GM10248 (cell line): ENCODE results near the gene SACM1L.

ENCODE experiments used
- CTCF ChIA-PET: fragments of 300-600 bp; sonication (Branson Sonifier 250); formaldehyde crosslinking; extraction: SDS; loops from one replicate; lab custom pipeline; 2021; ENCODE audit warnings: antibody characterized with exemption; lab: Yijun Ruan, JAX
- POLR2A ChIA-PET: fragments of 350-650 bp; sonication (Branson Sonifier 250); formaldehyde crosslinking; extraction: SDS; loops from one replicate; lab custom pipeline; 2020; ENCODE audit warnings: antibody characterized with exemption; lab: Yijun Ruan, JAX
- DNase-seq: peaks from one replicate; pipeline ENCODE4 v3.0.0; 2012; ENCODE audit errors: extremely low spot score
- CTCF ChIP-seq: IDR thresholded peaks from 2 replicates; pipeline ENCODE4 v1.5.1; 2012; ENCODE audit warnings: mild to moderate bottlenecking, low read depth; ENCODE audit errors: extremely low read depth, missing control alignments, control extremely low read depth

The SACM1L gene, protein sequence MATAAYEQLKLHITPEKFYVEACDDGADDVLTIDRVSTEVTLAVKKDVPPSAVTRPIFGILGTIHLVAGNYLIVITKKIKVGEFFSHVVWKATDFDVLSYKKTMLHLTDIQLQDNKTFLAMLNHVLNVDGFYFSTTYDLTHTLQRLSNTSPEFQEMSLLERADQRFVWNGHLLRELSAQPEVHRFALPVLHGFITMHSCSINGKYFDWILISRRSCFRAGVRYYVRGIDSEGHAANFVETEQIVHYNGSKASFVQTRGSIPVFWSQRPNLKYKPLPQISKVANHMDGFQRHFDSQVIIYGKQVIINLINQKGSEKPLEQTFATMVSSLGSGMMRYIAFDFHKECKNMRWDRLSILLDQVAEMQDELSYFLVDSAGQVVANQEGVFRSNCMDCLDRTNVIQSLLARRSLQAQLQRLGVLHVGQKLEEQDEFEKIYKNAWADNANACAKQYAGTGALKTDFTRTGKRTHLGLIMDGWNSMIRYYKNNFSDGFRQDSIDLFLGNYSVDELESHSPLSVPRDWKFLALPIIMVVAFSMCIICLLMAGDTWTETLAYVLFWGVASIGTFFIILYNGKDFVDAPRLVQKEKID

DNA sequence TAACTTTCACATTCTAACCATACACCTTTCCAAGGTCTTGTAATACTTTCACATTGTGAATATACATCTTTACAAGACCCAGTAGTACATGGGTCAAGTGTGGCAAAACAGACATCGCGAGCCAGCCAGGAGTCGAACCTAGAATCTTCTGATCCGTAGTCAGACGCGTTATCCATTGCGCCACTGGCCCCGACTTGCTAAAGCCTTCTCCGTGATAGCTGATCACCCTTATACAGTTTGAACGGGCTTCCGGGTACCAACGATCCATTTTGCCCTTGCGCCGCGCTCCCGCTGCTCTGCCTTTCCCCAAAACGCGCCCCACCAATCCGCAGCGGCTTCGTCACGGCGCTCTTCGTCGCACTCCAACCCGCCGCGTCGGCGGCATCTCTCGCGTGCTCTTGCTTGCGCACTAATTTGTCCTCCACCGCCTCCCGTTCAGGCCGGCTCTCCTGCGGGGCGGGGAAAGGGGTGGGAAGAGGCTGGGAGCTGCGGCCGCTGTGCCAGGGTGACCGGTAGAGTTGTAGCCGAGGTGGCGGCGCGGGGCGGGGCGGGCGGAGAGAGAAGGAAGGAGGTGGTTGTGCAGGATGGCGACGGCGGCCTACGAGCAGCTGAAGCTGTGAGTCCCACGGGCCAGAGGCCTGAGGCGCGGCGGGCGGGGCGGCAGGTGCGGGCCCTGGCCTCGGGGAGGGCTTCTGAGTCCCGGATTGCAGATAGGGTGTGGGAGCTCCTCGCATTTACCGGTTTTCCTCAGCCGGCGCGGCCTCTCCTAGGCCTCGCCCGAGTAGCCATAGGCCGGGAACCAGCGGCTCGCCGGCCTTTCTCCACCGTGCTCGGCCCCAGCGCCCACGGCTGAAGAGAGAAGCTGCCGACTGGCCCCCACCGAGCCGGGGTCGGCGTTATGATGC, at the start of gene SACM1L:
Gene SACM1L (plus strand): TSS at position 515 of the 905 bp plus-strand sequence. CDS start 70 bp downstream, at position 585.
- TF ChIP-seq CTCF, result no peak
- POLR2A ChIA-PET, result no interaction called here
- CTCF ChIA-PET, result interaction anchor here (1.1 to 3.2 kb wide), 9 partner anchors 11 to 240 kb away, joined by 3 to 21 read pairs (median 4); no protein-coding TSS in a partner anchor
- DNase-seq, result peak; percentile 90

GRCh38 chr3:45640091-45640507, 49.1 kb upstream of the SACM1L start:
- POLR2A ChIA-PET, result interaction anchor here (0.6 kb wide), 1 partner anchor 40 kb away, joined by 3 read pairs; no protein-coding TSS in a partner anchor
- TF ChIP-seq CTCF, result no peak
- CTCF ChIA-PET, result interaction anchor here (1.4 to 6.0 kb wide), 3 partner anchors 8 to 16 kb away, joined by 3 to 31 read pairs (median 3); no protein-coding TSS in a partner anchor
- DNase-seq, result no peak

DNA sequence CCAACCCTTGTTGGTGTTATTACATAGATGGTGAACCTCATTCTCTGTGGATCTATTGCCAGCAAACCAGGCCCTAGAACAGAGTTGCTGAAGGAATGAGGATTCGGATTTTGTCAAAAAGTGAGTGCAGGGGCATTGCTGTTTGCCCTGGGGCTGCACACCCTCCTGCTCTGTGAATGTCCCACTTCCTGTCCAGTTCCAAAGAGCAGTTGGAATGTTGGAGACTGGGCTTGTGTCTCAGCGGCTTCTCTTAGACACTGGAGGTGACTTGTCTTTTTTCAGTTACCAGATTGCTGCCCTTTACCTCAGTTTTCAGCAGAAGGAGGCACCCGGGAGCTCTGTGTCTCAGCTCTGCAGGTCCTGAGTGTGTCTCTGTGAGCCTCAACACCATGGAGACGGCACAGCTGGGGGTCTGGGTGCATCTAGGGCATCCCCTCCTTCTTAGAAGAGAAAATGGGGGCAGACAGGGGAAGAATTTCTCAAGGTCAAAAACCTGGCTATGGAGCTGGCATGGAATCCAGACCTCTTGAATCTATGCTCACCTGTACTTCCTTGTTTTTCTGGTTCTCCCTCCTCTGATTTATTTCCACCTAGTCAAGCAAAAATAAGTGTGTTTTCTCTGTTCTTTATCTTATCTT, 48.4 kb upstream of the SACM1L start:
- no peak for DNase-seq
- ChIA-PET CTCF (interaction anchor here (1.0 to 6.0 kb wide), 3 partner anchors 9 to 15 kb away, joined by 3 to 31 read pairs (median 3); no protein-coding TSS in a partner anchor), POLR2A (interaction anchor here (0.6 kb wide), 1 partner anchor 39 kb away, joined by 3 read pairs; no protein-coding TSS in a partner anchor)
- no peak for TF ChIP-seq CTCF

- DNase-seq, result no peak
- CTCF ChIA-PET, result interaction anchor here (6.0 kb wide), 1 partner anchor 14 kb away, joined by 31 read pairs; no protein-coding TSS in a partner anchor
- POLR2A ChIA-PET, result interaction anchor here (0.8 kb wide), 1 partner anchor 28 kb away, joined by 4 read pairs; no protein-coding TSS in a partner anchor
- no peak for TF ChIP-seq CTCF
Observed at GRCh38 chr3:45641756-45642155, 47.4 kb upstream of the SACM1L start.

DNA sequence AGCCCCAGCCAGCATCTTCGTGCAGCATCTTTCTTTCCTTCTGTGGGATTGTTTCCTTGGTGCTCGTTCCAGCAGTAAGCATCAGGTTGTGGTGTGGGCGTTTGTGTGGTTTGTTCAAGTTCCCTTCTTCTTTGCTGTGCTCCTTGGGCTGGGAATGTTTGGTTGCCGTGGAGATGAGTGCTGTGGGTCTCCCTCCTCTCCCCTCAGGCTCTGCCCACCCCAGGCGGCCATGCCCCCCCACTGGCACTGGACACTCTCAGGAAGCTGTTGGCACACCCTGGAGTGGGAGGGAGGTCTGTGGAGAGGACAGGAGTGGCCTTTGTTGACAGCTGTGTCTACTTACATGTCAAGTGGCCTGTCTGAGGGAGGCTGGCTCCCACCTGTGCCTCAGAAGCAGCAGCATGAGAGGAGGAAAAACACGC, 46.5 kb upstream of the SACM1L start:
- no peak for TF ChIP-seq CTCF
- ChIA-PET POLR2A (no interaction called here), CTCF (interaction anchor here (1.0 to 3.9 kb wide), 3 partner anchors 13 to 17 kb away, joined by 5 to 22 read pairs (median 9); no protein-coding TSS in a partner anchor)
- no peak for DNase-seq
